ENCODE results near the gene A1CF.

- no peak for TF ChIP-seq CTCF (IDR thresholded peaks at IDR 0.05; ENCODE audit: borderline replicate concordance, extremely low read depth, low read length, poor library complexity, severe bottlenecking)
- TF ChIP-seq EZH2 (IDR thresholded peaks at IDR 0.05; ENCODE audit: borderline replicate concordance, low read depth, low read length, severe bottlenecking): no peak
Observed at GRCh38 chr10:50830066-50830465, 55.4 kb downstream of the A1CF start.

All from DND-41 (cell line).